Ascending aorta (tissue), 2 donors: ENCODE measurements around the gene DPAGT1. TPM values are rescaled to one million over a fixed set of nuclear protein-coding genes. Genes with fewer than 3 reads are reported as not detected.
"Not testable (repeated sequence)": the region's sequence is repeated elsewhere in the genome, so short reads cannot be mapped to it uniquely, and the experiment has no call there.

ENCODE experiments used
- DNase-seq, 2 donors: peaks; one replicate each; pipeline ENCODE4 v3.0.0-alpha.2; 2019; ENCODE audit warnings: low spot score in 2 of 2
- H3K27ac ChIP-seq, 2 donors: fragments of 200-600 bp; sonication (generic); one replicate each; pipeline ENCODE4 v1.5.1; 2016 to 2017; ENCODE audit warnings: mild to moderate bottlenecking in 1 of 2
- H3K27me3 ChIP-seq: fragments of 200-600 bp; sonication (generic); one replicate; pipeline ENCODE4 v1.5.1; 2017
- H3K36me3 ChIP-seq, 2 donors: fragments of 200-600 bp; sonication (generic); one replicate each; pipeline ENCODE4 v1.5.1; 2016
- H3K4me1 ChIP-seq, 2 donors: fragments of 200-600 bp; sonication (generic); one replicate each; pipeline ENCODE4 v1.5.1; 2016 to 2017; ENCODE audit warnings: mild to moderate bottlenecking in 1 of 2
- H3K4me3 ChIP-seq, 2 donors: fragments of 200-600 bp; sonication (generic); one replicate each; pipeline ENCODE4 v1.5.1; 2016 to 2017; ENCODE audit warnings: mild to moderate bottlenecking in 1 of 2
- H3K9me3 ChIP-seq, 2 donors: fragments of 200-600 bp; sonication (generic); one replicate each; pipeline ENCODE4 v1.5.1; 2016
- CTCF ChIP-seq, 3 experiments: fragments of 200-600 bp in 2 of 3; fragments of 450-650 bp in 1 of 3; sonication (generic) in 2 of 3; IDR thresholded peaks; one replicate each; pipeline ENCODE4 v1.5.1; 2016 to 2019; ENCODE audit warnings: antibody characterized with exemption in 3 of 3, mild to moderate bottlenecking in 1 of 3, moderate library complexity in 1 of 3
- intact Hi-C: fragments of 100-400 bp; cut with DNase I; formaldehyde crosslinking; loops from one replicate; pipeline ENCODE4 v1.15.1; 2023
- total RNA-seq: library from RNA; depleted of rRNA; stranded (reverse); fragments of >200 nt; gene quantifications from one replicate; pipeline ENCODE4 v1.1.0, GENCODE V29; 2016

The DPAGT1 gene
- total RNA-seq, 1 donor from 2014 or later = 61.9 TPM

GRCh38 chr11:119145551-119145950, 43.9 kb upstream of the DPAGT1 start:
- no peak for TF ChIP-seq CTCF (IDR thresholded peaks at IDR 0.05)
- Histone ChIP-seq H3K36me3 (no peaks in the 10 kb centered on the region), H3K4me1 (peaks cover 0 to 10% of the 10 kb centered on the region in 2 donors), H3K27ac (no peak overlapping the region), H3K27me3 (no peaks in the 10 kb centered on the region), H3K4me3 (no peak overlapping the region), H3K9me3 (no peaks in the 10 kb centered on the region)
- intact Hi-C loops = loop anchor here (2.0 kb wide), 2 partner anchors 23 to 51 kb away; partner anchors contain the start of gene NLRX1
- DNase-seq = no peak

GRCh38 chr11:119144825-119145486, 43.3 kb upstream of the DPAGT1 start:
- Histone ChIP-seq H3K36me3 (no peaks in the 10 kb centered on the region), H3K4me1 (peaks cover 0 to 10% of the 10 kb centered on the region in 2 donors), H3K9me3 (no peaks in the 10 kb centered on the region), H3K27me3 (no peaks in the 10 kb centered on the region), H3K27ac (no peak overlapping the region), H3K4me3 (no peak overlapping the region)
- TF ChIP-seq CTCF (IDR thresholded peaks at IDR 0.05) = peak; percentile 34 to 69 (median 67)
- DNase-seq = peak in 1 of 2 donors; percentile 79
- intact Hi-C loops = loop anchor here (2.0 kb wide), 2 partner anchors 24 to 52 kb away; partner anchors contain the start of gene NLRX1

DNA sequence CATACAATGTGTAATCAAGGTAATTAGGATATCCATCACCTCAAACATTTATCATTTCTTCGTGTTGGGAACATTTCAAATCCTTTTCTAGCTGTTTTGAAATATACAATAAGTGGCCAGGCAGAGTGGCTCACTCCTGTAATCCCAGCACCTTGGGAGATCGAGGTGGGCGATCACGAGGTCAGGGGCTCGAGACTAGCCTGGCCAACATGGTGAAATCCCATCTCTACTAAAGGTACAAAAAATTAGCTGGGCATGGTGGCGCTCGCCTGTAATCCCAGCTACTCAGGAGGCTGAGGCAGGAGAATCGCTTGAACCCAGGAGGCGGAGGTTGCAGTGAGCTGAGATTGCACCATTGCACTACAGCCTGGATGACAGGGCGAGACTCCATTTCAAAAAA, 37.6 kb upstream of the DPAGT1 start:
- intact Hi-C loops, H3K27me3 ChIP-seq, DNase-seq, H3K27ac ChIP-seq, H3K4me3 ChIP-seq, H3K4me1 ChIP-seq, H3K9me3 ChIP-seq: not testable (repeated sequence)
- peaks cover 7 to 10% of the 10 kb centered on the region in 2 donors for H3K36me3 ChIP-seq

DNA sequence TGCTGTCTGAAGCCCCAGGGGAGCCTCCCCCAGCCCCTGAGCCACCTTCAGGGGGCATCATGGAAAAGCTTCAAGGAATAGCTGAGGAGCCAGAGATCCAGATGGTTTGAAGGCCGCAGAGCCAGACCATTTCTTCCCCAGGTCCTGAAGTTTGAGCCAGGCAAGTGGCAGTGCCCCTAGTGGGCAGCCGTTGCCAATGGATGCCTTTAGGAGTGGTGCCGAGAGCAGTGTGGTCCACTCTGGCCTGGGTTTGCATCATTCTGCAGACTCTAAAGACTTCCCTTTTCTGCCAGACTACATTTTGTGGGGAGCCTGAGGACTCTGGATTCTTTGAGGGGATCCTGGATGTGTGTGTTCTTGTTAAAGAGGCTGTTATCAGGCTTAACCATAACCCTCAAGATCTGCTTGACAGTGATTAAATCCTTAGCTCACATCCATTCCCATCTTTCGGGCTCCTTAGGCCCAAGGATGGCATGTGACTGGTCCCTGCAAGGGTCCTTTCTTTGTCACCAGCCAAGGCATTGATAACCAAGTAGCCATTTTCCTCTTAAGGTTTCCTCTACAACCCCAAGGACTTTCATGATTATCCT, 32.8 kb upstream of the DPAGT1 start:
- no peak overlapping the region for H3K4me3 ChIP-seq
- peak in 2 of 3 experiments; percentile 23 to 37 for TF ChIP-seq CTCF (IDR thresholded peaks at IDR 0.05)
- no peak for DNase-seq
- no peaks in the 10 kb centered on the region for H3K4me1 ChIP-seq
- intact Hi-C loops = no loop called here
- peaks cover 50 to 53% of the 10 kb centered on the region in 2 donors for H3K36me3 ChIP-seq
- no peaks in the 10 kb centered on the region for H3K9me3 ChIP-seq
- no peaks in the 10 kb centered on the region for H3K27me3 ChIP-seq
- H3K27ac ChIP-seq = no peak overlapping the region

GRCh38 chr11:119130662-119131061, 29.0 kb upstream of the DPAGT1 start:
- peaks cover 65 to 75% of the 10 kb centered on the region in 2 donors for H3K36me3 ChIP-seq
- TF ChIP-seq CTCF (IDR thresholded peaks at IDR 0.05) = no peak
- no peaks in the 10 kb centered on the region for H3K9me3 ChIP-seq
- DNase-seq = no peak
- intact Hi-C loops = no loop called here
- no peak overlapping the region for H3K27ac ChIP-seq
- no peaks in the 10 kb centered on the region for H3K4me1 ChIP-seq
- H3K27me3 ChIP-seq = no peaks in the 10 kb centered on the region
- no peak overlapping the region for H3K4me3 ChIP-seq

- H3K36me3 ChIP-seq = peaks cover 35 to 50% of the 10 kb centered on the region in 2 donors
- TF ChIP-seq CTCF (IDR thresholded peaks at IDR 0.05) = no peak
Observed at GRCh38 chr11:119126675-119127268, 25.1 kb upstream of the DPAGT1 start.

More at GRCh38 chr11:119126675-119127268, 25.1 kb upstream of the DPAGT1 start:
- intact Hi-C loops = no loop called here
- Histone ChIP-seq H3K27me3 (no peaks in the 10 kb centered on the region), H3K9me3 (no peaks in the 10 kb centered on the region), H3K27ac (no peak overlapping the region), H3K4me3 (no peak overlapping the region), H3K4me1 (peaks cover 6 to 8% of the 10 kb centered on the region in 2 donors)
- no peak for DNase-seq
